HepG2 (cell line): ENCODE data around the gene PPM1G.

Experiments used
- CTCF ChIP-seq: sonication (generic); formaldehyde crosslinking; IDR thresholded peaks from 2 replicates; pipeline ENCODE4 v1.5.0; 2020; ENCODE audit warnings: mild to moderate bottlenecking, missing genetic modification reagents, moderate library complexity
- ZNF749 ChIP-seq: sonication (generic); formaldehyde crosslinking; IDR thresholded peaks from 2 replicates; pipeline ENCODE4 v1.8.0; 2022; ENCODE audit warnings: mild to moderate bottlenecking, missing genetic modification reagents, moderate library complexity, borderline replicate concordance

GRCh38 chr2:27421660-27422250 is 12.4 kb upstream of the PPM1G start:
- TF ChIP-seq CTCF (CRISPR knock-in tag), result no peak
- TF ChIP-seq ZNF749 (CRISPR knock-in tag), result no peak
